GM12878 (cell line): ENCODE results near the gene CLEC17A. TPM values are rescaled to one million over a fixed set of nuclear protein-coding genes. Genes with fewer than 3 reads are reported as not detected.

Experiments
- ATAC-seq: fragments of 200-7000 bp; cut with Tn5 transposase; 3 replicates; pipeline ENCODE4 v1.9.1; 2020; ENCODE audit warnings: mild to moderate bottlenecking, moderate library complexity
- BruUV-seq: library from RNA; stranded (reverse); fragments of 400-500 nt; replicated peaks from 2 replicates; lab custom pipeline; 2021; lab: Mats Ljungman, UMichigan
- CTCF ChIA-PET: fragments of 300-600 bp; sonication (Branson Sonifier 250); formaldehyde crosslinking; extraction: SDS; loops from one replicate; lab custom pipeline; 2021; ENCODE audit warnings: inconsistent platforms; lab: Yijun Ruan, JAX
- POLR2A ChIA-PET: fragments of 350-600 bp; formaldehyde crosslinking; extraction: SDS; loops from one replicate; lab custom pipeline; 2021; ENCODE audit warnings: inconsistent platforms; lab: Charles Lee
- RAD21 ChIA-PET: fragments of 300-600 bp; sonication (Branson Sonifier 250); formaldehyde crosslinking; loops from one replicate; lab custom pipeline; 2023; ENCODE audit warnings: antibody characterized with exemption; ENCODE audit not compliant: unreplicated experiment; lab: Charles Lee
- SMC1A ChIA-PET: fragments of 300-600 bp; sonication (Branson Sonifier 250); formaldehyde crosslinking; loops from one replicate; lab custom pipeline; 2023; ENCODE audit not compliant: unreplicated experiment, uncharacterized antibody; lab: Charles Lee
- DNase-seq: peaks from one replicate; pipeline ENCODE4 v3.0.0-alpha.2; 2011; ENCODE audit warnings: low read depth, low spot score
- FAIRE-seq: peaks from 3 replicates; lab custom pipeline; 2011; peaks lifted over from hg19 to GRCh38; lab: Jason Lieb, UNC
- H2AFZ ChIP-seq: 2 replicates; pipeline ENCODE4 v1.6.0; 2011; ENCODE audit warnings: low read depth, low read length, control low read depth; ENCODE audit not compliant: control insufficient read depth
- H3K27ac ChIP-seq: 2 replicates; pipeline ENCODE4 v1.5.1; 2011; ENCODE audit warnings: control low read depth; ENCODE audit not compliant: control insufficient read depth, insufficient read depth
- H3K27me3 ChIP-seq, 2 experiments: replicated peaks in 1 of 2; 2 replicates each; pipeline versions ENCODE4 v1.6.0 to v1.6.1; 2011; ENCODE audit warnings: low read length in 1 of 2; ENCODE audit not compliant: control insufficient read depth in 2 of 2, insufficient read depth in 2 of 2
- H3K36me3 ChIP-seq, 2 experiments: 2 replicates each; pipeline ENCODE4 v1.5.1; 2011; ENCODE audit warnings: low read length in 1 of 2; ENCODE audit not compliant: control insufficient read depth in 2 of 2, insufficient read depth in 2 of 2
- H3K4me1 ChIP-seq: 2 replicates; pipeline ENCODE4 v1.6.1; 2011; ENCODE audit warnings: mild to moderate bottlenecking, low read length, moderate library complexity, mixed read lengths; ENCODE audit not compliant: control insufficient read depth, insufficient read depth
- H3K4me2 ChIP-seq: 2 replicates; pipeline ENCODE4 v1.6.0; 2011; ENCODE audit warnings: control low read depth; ENCODE audit not compliant: control insufficient read depth, insufficient read depth
- H3K4me3 ChIP-seq: fragments of 200-600 bp; sonication (generic); 2 replicates; pipeline ENCODE4 v1.5.1; 2016
- H3K79me2 ChIP-seq: 2 replicates; pipeline ENCODE4 v1.6.0; 2011; ENCODE audit warnings: low read length; ENCODE audit not compliant: control insufficient read depth, insufficient read depth
- H3K9ac ChIP-seq: 2 replicates; pipeline ENCODE4 v1.8.0; 2011; ENCODE audit warnings: low read length, control low read depth, mixed read lengths; ENCODE audit not compliant: control insufficient read depth, insufficient read depth
- H3K9me3 ChIP-seq: replicated peaks from 3 replicates; pipeline ENCODE4 v1.5.1; 2011; ENCODE audit warnings: mild to moderate bottlenecking, low read length; ENCODE audit not compliant: control insufficient read depth, insufficient read depth
- H4K20me1 ChIP-seq: 2 replicates; pipeline ENCODE4 v1.6.0; 2011; ENCODE audit not compliant: control insufficient read depth, insufficient read depth
- CREM ChIP-seq: IDR thresholded peaks from 2 replicates; pipeline ENCODE4 v1.6.1; 2014; ENCODE audit warnings: antibody characterized with exemption, low read depth
- EGR1 ChIP-seq, 2 experiments: IDR thresholded peaks; 1 replicate in 1 of 2; 2 replicates in 1 of 2; pipeline ENCODE4 v1.6.1; 2011 to 2012; ENCODE audit warnings: low read depth in 2 of 2, low read length in 2 of 2, borderline replicate concordance in 1 of 2, mild to moderate bottlenecking in 1 of 2, moderate library complexity in 1 of 2
- NR2C1 ChIP-seq: fragments of 450-650 bp; IDR thresholded peaks from 2 replicates; pipeline ENCODE4 v1.6.1; 2017; ENCODE audit warnings: antibody characterized with exemption, mild to moderate bottlenecking, moderate library complexity
- NR2F1 ChIP-seq: fragments of 450-650 bp; conservative IDR thresholded peaks from 2 replicates; pipeline ENCODE4 v1.6.1; 2017; ENCODE audit warnings: mild to moderate bottlenecking
- PAX8 ChIP-seq: fragments of 450-650 bp; IDR thresholded peaks from 2 replicates; pipeline ENCODE4 v1.6.1; 2017; ENCODE audit warnings: mild to moderate bottlenecking, moderate library complexity
- PML ChIP-seq: IDR thresholded peaks from 2 replicates; pipeline ENCODE4 v1.6.1; 2012; ENCODE audit warnings: low read length, inconsistent platforms
- RCOR1 ChIP-seq: conservative IDR thresholded peaks from 2 replicates; pipeline ENCODE4 v1.6.1; 2012; ENCODE audit warnings: low read depth, low read length, improper control_type of control experiment
- SIX5 ChIP-seq: IDR thresholded peaks from 2 replicates; pipeline ENCODE4 v1.6.1; 2011; ENCODE audit warnings: mild to moderate bottlenecking, low read depth, low read length, moderate library complexity; ENCODE audit not compliant: severe bottlenecking
- SP1 ChIP-seq: IDR thresholded peaks from one replicate; pipeline ENCODE4 v1.6.1; 2011; ENCODE audit warnings: low read depth, low read length
- ZNF274 ChIP-seq: IDR thresholded peaks from one replicate; pipeline ENCODE4 v1.8.0; 2011; ENCODE audit not compliant: insufficient read length, insufficient read depth
- ZNF384 ChIP-seq: IDR thresholded peaks from 2 replicates; pipeline ENCODE4 v1.6.1; 2012; ENCODE audit warnings: low read depth, mild to moderate bottlenecking, low read length, improper control_type of control experiment, borderline replicate concordance
- WGBS: methylation state at CpG from one replicate; pipeline ENCODE4 v1.1.6; 2016; ENCODE audit warnings: low lambda C conversion rate; ENCODE audit not compliant: insufficient replicate concordance, insufficient coverage; ENCODE audit errors: missing lambda C conversion rate; 5-methylcytosine and 5-hydroxymethylcytosine counted together
- in situ Hi-C: fragments of 300-500 bp; cut with MboI; formaldehyde crosslinking; loops from 9 replicates; pipeline ENCODE4 v1.14.3; 2018; ENCODE audit warnings: mixed read lengths
- intact Hi-C: fragments of 100-400 bp; cut with micrococcal nuclease; formaldehyde crosslinking; loops from one replicate; pipeline ENCODE4 v1.14.2; 2022; ENCODE audit not compliant: unreplicated experiment
- polyA plus RNA-seq, 11 experiments: library from polyadenylated mRNA; depleted of rRNA in 4 of 11; unstranded in 6 of 11; stranded (reverse) in 5 of 11; fragments of >200 nt; fragmentation: Nextera tagmentation in 4 of 11; fragmentation: Illumina TruSeq in 1 of 11; extraction: Ambion mirVana in 4 of 11; extraction: Trizol in 1 of 11; gene quantifications; 1 replicate in 1 of 11; 2 replicates in 10 of 11; pipeline versions ENCODE4 v1.2.1 to v1.2.3, GENCODE V29; 2011 to 2016; ENCODE audit warnings: inconsistent platforms in 2 of 11, missing spikeins in 2 of 11, low read depth in 1 of 11
- total RNA-seq, 4 experiments: library from RNA; depleted of rRNA in 3 of 4; stranded (reverse); fragments of >200 nt in 3 of 4; fragmentation: Illumina TruSeq in 1 of 4; extraction: Trizol in 1 of 4; gene quantifications; 2 replicates each; pipeline versions ENCODE4 v1.2.1 to v1.2.3, GENCODE V29; 2013 to 2021
- TF ChIP-seq, protein P1 (sequence below): fragments of 450-650 bp; IDR thresholded peaks from 2 replicates; pipeline ENCODE4 v1.6.1; 2018; ENCODE audit warnings: borderline replicate concordance, mild to moderate bottlenecking; ENCODE audit not compliant: partially characterized antibody
- TF ChIP-seq, protein P2 (sequence below): fragments of 450-650 bp; IDR thresholded peaks from 2 replicates; pipeline ENCODE4 v1.6.1; 2017; ENCODE audit warnings: mild to moderate bottlenecking
- TF ChIP-seq, protein P3 (sequence below): IDR thresholded peaks from 2 replicates; pipeline ENCODE4 v1.6.1; 2012; ENCODE audit warnings: low read depth, low read length, improper control_type of control experiment

Gene CLEC17A
- total and polyA plus RNA-seq, 10 of the 15 experiments (the other 5 are each of a cell fraction or from before 2014, with no cell fraction given) = 12.9 to 131 (median 97.3) TPM

DNA sequence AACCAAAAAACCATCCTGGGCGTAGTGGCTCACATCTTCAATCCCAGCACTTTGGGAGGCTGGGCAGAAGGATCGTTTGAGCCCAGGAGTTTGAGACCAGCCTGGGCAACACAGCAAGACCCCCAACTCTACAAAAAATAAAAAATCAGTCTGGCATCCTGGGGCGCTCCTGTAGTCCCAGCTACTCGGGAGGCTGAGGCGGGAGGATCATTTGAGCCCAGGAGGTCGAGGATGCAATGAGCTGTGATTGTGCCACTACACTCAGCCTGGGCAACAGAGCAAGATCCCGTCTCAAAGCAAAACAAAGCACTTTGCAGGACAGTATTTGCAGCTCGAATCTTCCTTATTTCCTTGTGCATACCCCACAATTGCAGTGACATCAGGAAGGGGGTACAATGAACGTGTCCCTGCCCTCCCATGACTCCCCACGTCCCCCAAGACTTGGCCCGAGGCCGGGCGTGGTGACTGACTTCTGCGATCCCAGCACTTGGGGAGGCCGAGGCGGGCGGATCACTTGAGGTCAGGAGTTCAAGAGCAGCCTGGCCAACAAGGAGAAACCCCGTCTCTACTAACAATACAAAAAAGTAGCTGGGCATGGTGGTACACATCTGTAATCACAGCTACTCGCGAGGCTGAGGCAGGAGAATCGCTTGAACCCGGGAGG, 11.9 kb upstream of the CLEC17A start (continued):
- TF ChIP-seq ZNF384 = no peak
- TF ChIP-seq CREM = no peak
- no peak for TF ChIP-seq NR2C1
- no peak for TF ChIP-seq RCOR1
- TF ChIP-seq ZNF274 = no peak
- no peak for TF ChIP-seq EGR1 (IDR thresholded peaks at IDR 0.05; ENCODE audit: borderline replicate concordance in 1 of 2, low read depth in 2 of 2, low read length in 2 of 2)

DNA sequence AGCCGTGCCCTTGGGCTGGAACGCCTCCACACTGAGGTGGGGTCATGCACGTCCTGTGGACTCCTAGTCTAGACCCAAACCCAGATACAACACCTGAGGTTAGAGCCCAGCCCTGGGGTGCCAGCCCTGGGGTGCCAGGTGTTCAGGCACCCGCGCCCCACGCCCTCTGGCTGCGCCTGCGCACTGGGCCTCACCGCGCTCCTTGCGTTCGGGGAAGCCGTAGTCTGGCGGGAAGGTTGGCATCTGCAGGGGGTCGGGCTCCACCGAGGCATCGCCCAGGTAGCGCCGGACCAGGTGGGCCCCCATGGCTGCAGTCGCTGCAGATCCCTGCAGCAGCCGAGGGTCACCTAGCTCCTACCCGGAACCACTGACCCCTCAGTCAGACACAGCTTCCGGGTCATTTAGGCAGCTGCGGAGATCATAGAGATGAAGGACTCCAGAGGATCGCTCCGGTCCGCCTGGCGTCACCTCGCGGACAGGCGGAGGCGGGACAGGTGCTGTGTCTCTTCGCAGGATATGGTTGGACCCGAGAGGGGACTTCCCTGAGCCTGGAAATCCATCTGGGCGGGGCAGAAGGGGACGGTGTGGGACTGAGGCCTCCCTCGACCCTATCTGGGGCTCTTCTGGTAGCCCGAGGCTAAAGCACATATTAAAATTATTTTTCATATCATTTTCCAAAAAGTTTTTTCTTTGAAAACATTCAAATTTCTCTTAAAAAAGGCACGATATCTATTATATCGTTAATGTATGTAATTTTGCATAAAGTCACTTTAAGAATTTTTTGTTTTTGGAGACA, 11.0 kb upstream of the CLEC17A start, which contains the start of gene NDUFB7:
Gene NDUFB7 (minus strand): TSS at position 372 of the 796 bp plus-strand sequence. CDS start 66 bp downstream, at position 306.
- peak within 1 kb of the TSS; percentile 93 for H3K27ac ChIP-seq
- ChIA-PET CTCF (interaction anchor here (0.6 to 14.6 kb wide), 15 partner anchors 9 to 1479 kb away, joined by 3 to 803 read pairs (median 6); partner anchors contain the start of gene ZNF333), RAD21 (interaction anchor here (0.6 to 13.6 kb wide), 8 partner anchors 16 to 453 kb away, joined by 3 to 593 read pairs (median 3); partner anchors contain the start of gene ZNF333), SMC1A (interaction anchor here (0.9 to 12.5 kb wide), 6 partner anchors 10 to 319 kb away, joined by 3 to 558 read pairs (median 4); partner anchors contain the start of gene ZNF333), POLR2A (interaction anchor here (1.1 to 11.9 kb wide), 2 partner anchors 53 to 116 kb away, joined by 3 to 190 read pairs; partner anchors contain the start of genes DNAJB1 and ZNF333)
- H2AFZ ChIP-seq = peak within 1 kb of the TSS; percentile 99
- peak within 1 kb of the TSS; percentile 99 for H3K4me3 ChIP-seq
- no peaks in the 10 kb centered on the region for H3K9me3 ChIP-seq
- H3K36me3 ChIP-seq = peaks cover 0 to under 1% of the 10 kb centered on the region in 2 experiments; a peak in 2 of 4 replicates
- peaks cover 22% of the 10 kb centered on the region for H3K79me2 ChIP-seq
- peak; percentile 96 for ATAC-seq
- TSS peak; percentile 83 for BruUV-seq
- no peaks in the 10 kb centered on the region for H3K27me3 ChIP-seq
- intact Hi-C loops (loop anchor here (5.0 to 10.0 kb wide), 3 partner anchors 35 to 315 kb away; partner anchors contain the start of gene OR7A17), in situ Hi-C loops (loop anchor here (5.0 kb wide), 1 partner anchor 115 kb away; no protein-coding TSS in a partner anchor)
- H3K9ac ChIP-seq = peak within 1 kb of the TSS; percentile 71
- peak within 1 kb of the TSS; percentile 66 for H3K4me2 ChIP-seq
- peak; percentile 90 for DNase-seq
- WGBS = under 1% methylated on average over 40 of the region's 40 CpGs
- FAIRE-seq = peak; percentile 89
- peaks cover 12% of the 10 kb centered on the region for H3K4me1 ChIP-seq
- no peaks in the 10 kb centered on the region for H4K20me1 ChIP-seq
- TF ChIP-seq, protein P1, sequence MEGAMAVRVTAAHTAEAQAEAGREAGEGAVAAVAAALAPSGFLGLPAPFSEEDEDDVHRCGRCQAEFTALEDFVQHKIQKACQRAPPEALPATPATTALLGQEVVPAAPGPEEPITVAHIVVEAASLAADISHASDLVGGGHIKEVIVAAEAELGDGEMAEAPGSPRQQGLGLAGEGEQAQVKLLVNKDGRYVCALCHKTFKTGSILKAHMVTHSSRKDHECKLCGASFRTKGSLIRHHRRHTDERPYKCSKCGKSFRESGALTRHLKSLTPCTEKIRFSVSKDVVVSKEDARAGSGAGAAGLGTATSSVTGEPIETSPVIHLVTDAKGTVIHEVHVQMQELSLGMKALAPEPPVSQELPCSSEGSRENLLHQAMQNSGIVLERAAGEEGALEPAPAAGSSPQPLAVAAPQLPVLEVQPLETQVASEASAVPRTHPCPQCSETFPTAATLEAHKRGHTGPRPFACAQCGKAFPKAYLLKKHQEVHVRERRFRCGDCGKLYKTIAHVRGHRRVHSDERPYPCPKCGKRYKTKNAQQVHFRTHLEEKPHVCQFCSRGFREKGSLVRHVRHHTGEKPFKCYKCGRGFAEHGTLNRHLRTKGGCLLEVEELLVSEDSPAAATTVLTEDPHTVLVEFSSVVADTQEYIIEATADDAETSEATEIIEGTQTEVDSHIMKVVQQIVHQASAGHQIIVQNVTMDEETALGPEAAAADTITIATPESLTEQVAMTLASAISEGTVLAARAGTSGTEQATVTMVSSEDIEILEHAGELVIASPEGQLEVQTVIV = no peak
- peak; percentile 11 for TF ChIP-seq SP1
- TF ChIP-seq NR2F1 = peak; percentile 73
- no peak for TF ChIP-seq PAX8
- TF ChIP-seq, protein P2, sequence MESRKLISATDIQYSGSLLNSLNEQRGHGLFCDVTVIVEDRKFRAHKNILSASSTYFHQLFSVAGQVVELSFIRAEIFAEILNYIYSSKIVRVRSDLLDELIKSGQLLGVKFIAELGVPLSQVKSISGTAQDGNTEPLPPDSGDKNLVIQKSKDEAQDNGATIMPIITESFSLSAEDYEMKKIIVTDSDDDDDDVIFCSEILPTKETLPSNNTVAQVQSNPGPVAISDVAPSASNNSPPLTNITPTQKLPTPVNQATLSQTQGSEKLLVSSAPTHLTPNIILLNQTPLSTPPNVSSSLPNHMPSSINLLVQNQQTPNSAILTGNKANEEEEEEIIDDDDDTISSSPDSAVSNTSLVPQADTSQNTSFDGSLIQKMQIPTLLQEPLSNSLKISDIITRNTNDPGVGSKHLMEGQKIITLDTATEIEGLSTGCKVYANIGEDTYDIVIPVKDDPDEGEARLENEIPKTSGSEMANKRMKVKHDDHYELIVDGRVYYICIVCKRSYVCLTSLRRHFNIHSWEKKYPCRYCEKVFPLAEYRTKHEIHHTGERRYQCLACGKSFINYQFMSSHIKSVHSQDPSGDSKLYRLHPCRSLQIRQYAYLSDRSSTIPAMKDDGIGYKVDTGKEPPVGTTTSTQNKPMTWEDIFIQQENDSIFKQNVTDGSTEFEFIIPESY = no peak
- TF ChIP-seq, protein P3, sequence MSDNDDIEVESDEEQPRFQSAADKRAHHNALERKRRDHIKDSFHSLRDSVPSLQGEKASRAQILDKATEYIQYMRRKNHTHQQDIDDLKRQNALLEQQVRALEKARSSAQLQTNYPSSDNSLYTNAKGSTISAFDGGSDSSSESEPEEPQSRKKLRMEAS = 0 out of 2 replicates have a peak, but pooled peaks have one; percentile 5
- peak; percentile 71; the same call in 1 of the 2 replicates for TF ChIP-seq PML
- peak; percentile 56 for TF ChIP-seq SIX5
